DMS153 (cell line): ENCODE results near the gene SAXO2.
"Not testable (repeated sequence)": the region's sequence is repeated elsewhere in the genome, so short reads cannot be mapped to it uniquely, and the experiment has no call there.

ENCODE experiments used
- DNase-seq: peaks from one replicate; lab custom pipeline; 2025; lab: John Stamatoyannopoulos, UW

The SAXO2 gene

GRCh38 chr15:82313951-82314768 is 51.5 kb downstream of the SAXO2 start:
- DNase-seq = not testable (repeated sequence)

- no peak for DNase-seq
These were observed 52.3 kb downstream of the SAXO2 start for GRCh38 chr15:82314769-82315518.

GRCh38 chr15:82315519-82316246 is 53.1 kb downstream of the SAXO2 start:
- no peak for DNase-seq

- DNase-seq = not testable (repeated sequence)
These were observed 53.9 kb downstream of the SAXO2 start for GRCh38 chr15:82316247-82317090.

- no peak for DNase-seq
These were observed 54.5 kb downstream of the SAXO2 start for GRCh38 chr15:82317091-82317489.

- DNase-seq = not testable (repeated sequence)
These were observed 54.9 kb downstream of the SAXO2 start for GRCh38 chr15:82317516-82317915.

GRCh38 chr15:82318281-82318680 is 55.7 kb downstream of the SAXO2 start:
- DNase-seq = not testable (repeated sequence)

GRCh38 chr15:82319522-82320278 is 57.1 kb downstream of the SAXO2 start:
- DNase-seq = not testable (repeated sequence)

- DNase-seq = not testable (repeated sequence)
These were observed 58.2 kb downstream of the SAXO2 start for GRCh38 chr15:82320861-82321260.

- DNase-seq = not testable (repeated sequence)
These were observed 59.9 kb downstream of the SAXO2 start for GRCh38 chr15:82322488-82322887.

GRCh38 chr15:82324831-82325230 is 62.2 kb downstream of the SAXO2 start:
- not testable (repeated sequence) for DNase-seq

- not testable (repeated sequence) for DNase-seq
These were observed 63.0 kb downstream of the SAXO2 start for GRCh38 chr15:82325646-82326045.

GRCh38 chr15:82326896-82327295 is 64.3 kb downstream of the SAXO2 start:
- DNase-seq = not testable (repeated sequence)

GRCh38 chr15:82327372-82327771 is 64.8 kb downstream of the SAXO2 start:
- DNase-seq = not testable (repeated sequence)

GRCh38 chr15:82329039-82329438 is 66.4 kb downstream of the SAXO2 start:
- DNase-seq = not testable (repeated sequence)

- DNase-seq = not testable (repeated sequence)
These were observed 68.3 kb downstream of the SAXO2 start for GRCh38 chr15:82330921-82331320.

GRCh38 chr15:82331576-82332304 is 69.1 kb downstream of the SAXO2 start:
- not testable (repeated sequence) for DNase-seq

GRCh38 chr15:82332711-82333602 is 70.3 kb downstream of the SAXO2 start:
- not testable (repeated sequence) for DNase-seq
